K562 (cell line): ENCODE results near the gene RAB6B. TPM values are rescaled to one million over a fixed set of nuclear protein-coding genes. Genes with fewer than 3 reads are reported as not detected.
A peak's percentile ranks its signal among the peaks of the same experiment; 100 is the strongest.

ENCODE experiments used
- ATAC-seq: fragments of 200-7000 bp; cut with Tn5 transposase; 3 replicates; pipeline ENCODE4 v1.9.1; 2020; ENCODE audit warnings: moderate library complexity
- BruUV-seq: library from RNA; stranded (reverse); fragments of 400-500 nt; replicated peaks from 2 replicates; lab custom pipeline; 2021; lab: Mats Ljungman, UMichigan
- CTCF ChIA-PET: fragments of 300-600 bp; formaldehyde crosslinking; extraction: SDS; loops from one replicate; lab custom pipeline; 2021; ENCODE audit warnings: low intra/inter-chr PET ratio; lab: Yijun Ruan, JAX
- POLR2A ChIA-PET: fragments of 300-600, 350-650 bp; sonication (Branson Sonifier 250); formaldehyde crosslinking; extraction: SDS; loops from one replicate; lab custom pipeline; 2021; ENCODE audit warnings: antibody characterized with exemption, inconsistent platforms; lab: Yijun Ruan, JAX
- DNase-seq, 4 experiments: peaks; one replicate each; pipeline versions ENCODE4 v3.0.0 to v3.0.0-alpha.2; 2011 to 2018; ENCODE audit warnings: low spot score in 3 of 4, mixed read lengths in 3 of 4; ENCODE audit errors: extremely low read depth in 1 of 4
- FAIRE-seq: peaks from 2 replicates; lab custom pipeline; 2011; peaks lifted over from hg19 to GRCh38; lab: Jason Lieb, UNC
- H2AFZ ChIP-seq: 2 replicates; pipeline ENCODE4 v1.6.0; 2011; ENCODE audit warnings: low read depth, low read length, control low read depth, inconsistent platforms
- H3K27ac ChIP-seq: fragments of 200-600 bp; 3 replicates; pipeline ENCODE4 v1.8.0; 2011; ENCODE audit warnings: low read depth, mild to moderate bottlenecking, control low read depth, inconsistent platforms, low read length, moderate library complexity, mixed read lengths; ENCODE audit errors: extremely low read depth
- H3K27me3 ChIP-seq, 2 experiments: fragments of 300-600 bp in 1 of 2; 2 replicates in 1 of 2; 3 replicates in 1 of 2; pipeline versions ENCODE4 v1.6.0 to v1.8.0; 2011; ENCODE audit warnings: inconsistent platforms in 2 of 2, low read length in 2 of 2, mild to moderate bottlenecking in 1 of 2, mixed read lengths in 1 of 2, moderate library complexity in 1 of 2; ENCODE audit not compliant: control insufficient read depth in 2 of 2, insufficient read depth in 2 of 2
- H3K36me3 ChIP-seq: fragments of 300-600 bp; 3 replicates; pipeline ENCODE4 v1.8.0; 2011; ENCODE audit warnings: mild to moderate bottlenecking, low read length, inconsistent platforms; ENCODE audit not compliant: control insufficient read depth, insufficient read depth
- H3K4me1 ChIP-seq, 2 experiments: fragments of 200-600 bp in 1 of 2; replicated peaks in 1 of 2; 2 replicates in 1 of 2; 3 replicates in 1 of 2; pipeline versions ENCODE4 v1.5.1 to v1.8.0; 2011; ENCODE audit warnings: inconsistent platforms in 2 of 2, low read length in 2 of 2, mild to moderate bottlenecking in 1 of 2, mixed read lengths in 1 of 2, moderate library complexity in 1 of 2; ENCODE audit not compliant: control insufficient read depth in 2 of 2, insufficient read depth in 2 of 2
- H3K4me2 ChIP-seq: 2 replicates; pipeline ENCODE4 v1.6.1; 2011; ENCODE audit warnings: low read length, control low read depth, inconsistent platforms, mixed read lengths; ENCODE audit not compliant: insufficient read depth
- H3K4me3 ChIP-seq: fragments of 200-600 bp; sonication (generic), shearing (Covaris generic); 2 replicates; pipeline ENCODE4 v1.5.1; 2016; ENCODE audit warnings: control low read depth, inconsistent platforms
- H3K79me2 ChIP-seq: fragments of 200-600 bp; 3 replicates; pipeline ENCODE4 v1.8.0; 2011; ENCODE audit warnings: low read length, inconsistent platforms; ENCODE audit not compliant: control insufficient read depth, insufficient read depth
- H3K9ac ChIP-seq, 2 experiments: 2 replicates each; pipeline versions ENCODE4 v1.6.0 to v1.6.1; 2011; ENCODE audit warnings: low read depth in 2 of 2, low read length in 2 of 2, control low read depth in 1 of 2, inconsistent platforms in 1 of 2, mild to moderate bottlenecking in 1 of 2, mixed read lengths in 1 of 2; ENCODE audit not compliant: insufficient read depth in 1 of 2
- H3K9me1 ChIP-seq: one replicate; pipeline ENCODE4 v1.6.0; 2011; ENCODE audit warnings: inconsistent platforms, mild to moderate bottlenecking, low read length, moderate library complexity; ENCODE audit not compliant: control insufficient read depth, insufficient read depth
- H3K9me3 ChIP-seq: replicated peaks from 2 replicates; pipeline ENCODE4 v1.5.1; 2011; ENCODE audit warnings: low read depth, low read length, inconsistent platforms; ENCODE audit not compliant: control insufficient read depth, insufficient read depth
- H4K20me1 ChIP-seq: replicated peaks from 2 replicates; pipeline ENCODE4 v1.6.1; 2011; ENCODE audit warnings: low read length, inconsistent platforms, mixed read lengths; ENCODE audit not compliant: control insufficient read depth, insufficient read depth
- CREM ChIP-seq: IDR thresholded peaks from 2 replicates; pipeline ENCODE4 v1.6.1; 2014; ENCODE audit warnings: antibody characterized with exemption, low read depth
- ESRRA ChIP-seq: fragments of 450-650 bp; IDR thresholded peaks from 2 replicates; pipeline ENCODE4 v1.6.1; 2014; ENCODE audit warnings: low read depth, mild to moderate bottlenecking, moderate library complexity, borderline replicate concordance
- KLF1 ChIP-seq: fragments of 450-650 bp; IDR thresholded peaks from 2 replicates; pipeline ENCODE4 v1.6.1; 2016; ENCODE audit warnings: missing genetic modification characterization, missing compliant biosample characterization
- KLF10 ChIP-seq: fragments of 250-450 bp; sonication (Bioruptor Pico); IDR thresholded peaks from 2 replicates; pipeline ENCODE4 v1.6.1; 2021; ENCODE audit warnings: matching md5 sums
- NR2C2 ChIP-seq, 2 experiments: fragments of 200-800 bp in 1 of 2; sonication (Bioruptor generic) in 1 of 2; sonication (generic) in 1 of 2; formaldehyde crosslinking in 1 of 2; IDR thresholded peaks; 2 replicates each; pipeline versions ENCODE4 v1.6.1 to v1.8.0; 2016 to 2022; ENCODE audit warnings: mild to moderate bottlenecking in 1 of 2, missing compliant biosample characterization in 1 of 2, missing genetic modification characterization in 1 of 2, missing genetic modification reagents in 1 of 2
- POLR2AphosphoS5 ChIP-seq: IDR thresholded peaks from 2 replicates; pipeline ENCODE4 v1.6.1; 2011; ENCODE audit warnings: mild to moderate bottlenecking, low read depth, low read length, moderate library complexity; ENCODE audit not compliant: control insufficient read depth, insufficient read depth
- POLR3A ChIP-seq: IDR thresholded peaks from 2 replicates; pipeline ENCODE4 v1.6.1; 2011; ENCODE audit warnings: borderline replicate concordance, mild to moderate bottlenecking, moderate library complexity; ENCODE audit not compliant: insufficient read length, insufficient read depth; ENCODE audit errors: extremely low read depth
- ZNF143 ChIP-seq: sonication (generic); formaldehyde crosslinking; IDR thresholded peaks from 2 replicates; pipeline ENCODE4 v1.9.0; 2022; ENCODE audit warnings: mild to moderate bottlenecking, missing genetic modification reagents
- WGBS: fragments of 100-300 bp; shearing (Covaris generic); methylation state at CpG from one replicate; pipeline ENCODE4 v1.1.6; 2016; ENCODE audit warnings: low coverage, mixed read lengths; ENCODE audit not compliant: insufficient coverage; ENCODE audit errors: missing lambda C conversion rate; 5-methylcytosine and 5-hydroxymethylcytosine counted together
- in situ Hi-C: fragments of 300-500 bp; cut with MboI; formaldehyde crosslinking; loops from 4 replicates; pipeline ENCODE4 v1.15.0; 2018; ENCODE audit warnings: inconsistent platforms, mixed read lengths
- intact Hi-C: fragments of 100-400 bp; cut with micrococcal nuclease; formaldehyde crosslinking; loops from 2 replicates; pipeline ENCODE4 v1.14.2; 2022
- polyA plus RNA-seq, 8 experiments: library from polyadenylated mRNA; depleted of rRNA in 4 of 8; stranded (reverse) in 5 of 8; unstranded in 3 of 8; fragments of >200 nt; fragmentation: Nextera tagmentation in 2 of 8; fragmentation: Illumina TruSeq in 1 of 8; extraction: Ambion mirVana in 2 of 8; extraction: Trizol in 1 of 8; gene quantifications; 2 replicates each; pipeline versions ENCODE4 v1.2.1 to v1.2.3, GENCODE V29; 2011 to 2014; ENCODE audit warnings: inconsistent platforms in 1 of 8, missing spikeins in 1 of 8
- total RNA-seq, 7 experiments: library from RNA; depleted of rRNA in 6 of 7; stranded (reverse); fragments of >200 nt in 6 of 7; fragmentation: Illumina TruSeq in 2 of 7; extraction: Trizol in 2 of 7; gene quantifications; 2 replicates each; pipeline versions ENCODE4 v1.2.1 to v1.2.3, GENCODE V29; 2011 to 2021; ENCODE audit warnings: low replicate concordance in 1 of 7
- TF ChIP-seq, protein P1 (sequence below): fragments of 450-650 bp; IDR thresholded peaks from 2 replicates; pipeline ENCODE4 v1.6.1; 2016; ENCODE audit warnings: borderline replicate concordance
- TF ChIP-seq, protein P2 (sequence below), 2 experiments: fragments of 450-650 bp; IDR thresholded peaks; 2 replicates each; pipeline ENCODE4 v1.6.1; 2018; ENCODE audit warnings: mild to moderate bottlenecking in 2 of 2, low read depth in 1 of 2; ENCODE audit not compliant: partially characterized antibody in 2 of 2

The RAB6B gene
- total and polyA plus RNA-seq, 9 of the 15 experiments (the other 6 are each of a cell fraction or from before 2014, with no cell fraction given): 0.60 to 18.1 (median 1.5) TPM

DNA sequence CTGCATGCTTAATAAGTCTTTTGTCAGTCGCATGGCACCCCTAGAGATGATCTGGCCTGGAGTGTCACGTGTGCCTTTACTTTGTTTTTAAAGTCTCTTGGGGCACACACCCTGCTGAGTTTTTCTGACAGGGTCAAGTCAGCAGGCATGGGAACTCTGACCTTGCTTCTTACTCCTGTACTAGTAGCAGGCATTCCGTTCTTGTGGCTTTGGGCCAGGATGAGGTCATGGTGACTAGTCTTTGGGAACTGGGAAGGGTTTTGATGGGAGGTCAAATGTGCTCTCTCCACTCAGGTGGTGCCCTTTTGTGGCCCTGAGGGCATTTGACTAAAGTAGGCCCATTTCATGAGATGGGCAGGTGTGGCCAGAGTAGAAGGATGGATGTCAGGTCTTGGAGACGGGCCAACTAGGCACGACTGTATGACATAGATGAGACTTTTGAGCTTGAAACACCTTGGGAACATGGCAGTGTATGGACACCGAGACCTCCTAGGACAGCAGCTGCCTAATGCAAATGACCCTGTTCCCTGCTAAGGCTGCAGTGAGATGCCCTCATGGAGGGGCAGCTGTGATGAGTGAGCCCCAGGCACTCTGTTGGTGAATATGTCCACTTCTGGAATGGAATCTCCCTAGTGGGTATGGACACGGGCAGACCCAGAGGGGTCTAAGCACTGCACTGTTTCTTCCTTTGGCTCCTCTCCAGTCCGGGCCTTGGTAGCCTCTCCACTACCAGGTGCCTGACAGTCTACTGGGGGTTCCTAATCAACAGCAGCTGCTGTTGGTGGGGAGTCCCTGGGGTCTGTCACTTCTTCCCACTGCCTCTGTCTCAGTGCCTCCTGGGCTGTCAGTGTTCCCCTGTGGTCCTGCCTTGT lies 73.7 kb downstream of the RAB6B start:
- ATAC-seq (peak; percentile 83), FAIRE-seq (peak; percentile 29), DNase-seq (peak; percentile 24 to 59 (median 30))
- Histone ChIP-seq H3K9ac (no peak overlapping the region), H4K20me1 (peaks cover 5% of the 10 kb centered on the region; the same call in 1 of the 2 replicates), H3K27ac (no peak overlapping the region), H3K4me1 (peaks cover 0 to 4% of the 10 kb centered on the region in 2 experiments; a peak in 3 of 5 replicates), H3K4me3 (no peak overlapping the region), H2AFZ (no peak overlapping the region), H3K9me3 (no peaks in the 10 kb centered on the region), H3K27me3 (no peaks in the 10 kb centered on the region), H3K36me3 (peaks cover 79% of the 10 kb centered on the region), H3K9me1 (no peaks in the 10 kb centered on the region), H3K79me2 (no peaks in the 10 kb centered on the region), H3K4me2 (no peak overlapping the region)
- CTCF ChIA-PET: interaction anchor here (0.5 kb wide), 1 partner anchor 1893 kb away, joined by 4 read pairs; no protein-coding TSS in a partner anchor
- in situ Hi-C loops (loop anchor here (5.0 to 25.0 kb wide), 4 partner anchors 105 to 1085 kb away; partner anchors contain the start of genes ANAPC13, CEP63 and TMEM108), intact Hi-C loops (no loop called here)
- POLR2A ChIA-PET: interaction anchor here (1.3 kb wide), 1 partner anchor 53 kb away, joined by 3 read pairs; no protein-coding TSS in a partner anchor
- no TSS peak for BruUV-seq
- WGBS: 77% methylated on average over 7 of the region's 8 CpGs
- TF ChIP-seq NR2C2 (CRISPR knock-in tag; IDR thresholded peaks at IDR 0.05) (0 out of 2 replicates have a peak, but pooled peaks have one; percentile 16), NR2C2 (tag; IDR thresholded peaks at IDR 0.05) (peak; percentile 78), POLR3A (no peak), CREM (no peak), POLR2AphosphoS5 (0 out of 2 replicates have a peak, but pooled peaks have one; percentile 21), ZNF143 (CRISPR knock-in tag) (no peak), KLF10 (CRISPR knock-in tag) (no peak), ESRRA (peak; percentile 37; the same call in 1 of the 2 replicates), KLF1 (tag) (no peak)
- TF ChIP-seq, protein P1, sequence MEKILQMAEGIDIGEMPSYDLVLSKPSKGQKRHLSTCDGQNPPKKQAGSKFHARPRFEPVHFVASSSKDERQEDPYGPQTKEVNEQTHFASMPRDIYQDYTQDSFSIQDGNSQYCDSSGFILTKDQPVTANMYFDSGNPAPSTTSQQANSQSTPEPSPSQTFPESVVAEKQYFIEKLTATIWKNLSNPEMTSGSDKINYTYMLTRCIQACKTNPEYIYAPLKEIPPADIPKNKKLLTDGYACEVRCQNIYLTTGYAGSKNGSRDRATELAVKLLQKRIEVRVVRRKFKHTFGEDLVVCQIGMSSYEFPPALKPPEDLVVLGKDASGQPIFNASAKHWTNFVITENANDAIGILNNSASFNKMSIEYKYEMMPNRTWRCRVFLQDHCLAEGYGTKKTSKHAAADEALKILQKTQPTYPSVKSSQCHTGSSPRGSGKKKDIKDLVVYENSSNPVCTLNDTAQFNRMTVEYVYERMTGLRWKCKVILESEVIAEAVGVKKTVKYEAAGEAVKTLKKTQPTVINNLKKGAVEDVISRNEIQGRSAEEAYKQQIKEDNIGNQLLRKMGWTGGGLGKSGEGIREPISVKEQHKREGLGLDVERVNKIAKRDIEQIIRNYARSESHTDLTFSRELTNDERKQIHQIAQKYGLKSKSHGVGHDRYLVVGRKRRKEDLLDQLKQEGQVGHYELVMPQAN: no peak
- TF ChIP-seq, protein P2, sequence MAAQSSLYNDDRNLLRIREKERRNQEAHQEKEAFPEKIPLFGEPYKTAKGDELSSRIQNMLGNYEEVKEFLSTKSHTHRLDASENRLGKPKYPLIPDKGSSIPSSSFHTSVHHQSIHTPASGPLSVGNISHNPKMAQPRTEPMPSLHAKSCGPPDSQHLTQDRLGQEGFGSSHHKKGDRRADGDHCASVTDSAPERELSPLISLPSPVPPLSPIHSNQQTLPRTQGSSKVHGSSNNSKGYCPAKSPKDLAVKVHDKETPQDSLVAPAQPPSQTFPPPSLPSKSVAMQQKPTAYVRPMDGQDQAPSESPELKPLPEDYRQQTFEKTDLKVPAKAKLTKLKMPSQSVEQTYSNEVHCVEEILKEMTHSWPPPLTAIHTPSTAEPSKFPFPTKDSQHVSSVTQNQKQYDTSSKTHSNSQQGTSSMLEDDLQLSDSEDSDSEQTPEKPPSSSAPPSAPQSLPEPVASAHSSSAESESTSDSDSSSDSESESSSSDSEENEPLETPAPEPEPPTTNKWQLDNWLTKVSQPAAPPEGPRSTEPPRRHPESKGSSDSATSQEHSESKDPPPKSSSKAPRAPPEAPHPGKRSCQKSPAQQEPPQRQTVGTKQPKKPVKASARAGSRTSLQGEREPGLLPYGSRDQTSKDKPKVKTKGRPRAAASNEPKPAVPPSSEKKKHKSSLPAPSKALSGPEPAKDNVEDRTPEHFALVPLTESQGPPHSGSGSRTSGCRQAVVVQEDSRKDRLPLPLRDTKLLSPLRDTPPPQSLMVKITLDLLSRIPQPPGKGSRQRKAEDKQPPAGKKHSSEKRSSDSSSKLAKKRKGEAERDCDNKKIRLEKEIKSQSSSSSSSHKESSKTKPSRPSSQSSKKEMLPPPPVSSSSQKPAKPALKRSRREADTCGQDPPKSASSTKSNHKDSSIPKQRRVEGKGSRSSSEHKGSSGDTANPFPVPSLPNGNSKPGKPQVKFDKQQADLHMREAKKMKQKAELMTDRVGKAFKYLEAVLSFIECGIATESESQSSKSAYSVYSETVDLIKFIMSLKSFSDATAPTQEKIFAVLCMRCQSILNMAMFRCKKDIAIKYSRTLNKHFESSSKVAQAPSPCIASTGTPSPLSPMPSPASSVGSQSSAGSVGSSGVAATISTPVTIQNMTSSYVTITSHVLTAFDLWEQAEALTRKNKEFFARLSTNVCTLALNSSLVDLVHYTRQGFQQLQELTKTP (IDR thresholded peaks at IDR 0.05; ENCODE audit: low read depth in 1 of 2, partially characterized antibody in 2 of 2): no peak
